HEK293 (cell line): ENCODE measurements around the gene PARP6.

ENCODE experiments used
- CTCF ChIA-PET: fragments of 350-600 bp; formaldehyde crosslinking; extraction: SDS; loops from one replicate; lab custom pipeline; 2021; ENCODE audit warnings: antibody characterized with exemption; lab: Yijun Ruan, JAX
- POLR2A ChIA-PET: fragments of 300-600 bp; formaldehyde crosslinking; extraction: SDS; loops from one replicate; lab custom pipeline; 2020; ENCODE audit warnings: antibody characterized with exemption, inconsistent platforms; lab: Yijun Ruan, JAX
- H3K27ac ChIP-seq: fragments of 200-500 bp; sonication (Bioruptor generic); 2 replicates; pipeline ENCODE4 v1.5.1; 2014; ENCODE audit warnings: low read depth, low read length, control low read depth, inconsistent platforms; ENCODE audit errors: extremely low read depth
- H3K36me3 ChIP-seq, 2 experiments: fragments of 200-500 bp in 1 of 2; sonication (Bioruptor generic) in 1 of 2; 1 replicate in 1 of 2; 2 replicates in 1 of 2; pipeline ENCODE4 v1.5.1; 2014 to 2017; ENCODE audit warnings: inconsistent platforms in 2 of 2, low read length in 2 of 2; ENCODE audit not compliant: control insufficient read depth in 2 of 2, insufficient read depth in 1 of 2
- H3K4me1 ChIP-seq: fragments of 200-500 bp; sonication (Bioruptor generic); 2 replicates; pipeline ENCODE4 v1.5.1; 2014; ENCODE audit warnings: mild to moderate bottlenecking, low read length, inconsistent platforms; ENCODE audit not compliant: control insufficient read depth, insufficient read depth
- H3K4me3 ChIP-seq: 2 replicates; pipeline ENCODE4 v1.5.1; 2011; ENCODE audit warnings: low read depth, mild to moderate bottlenecking, control low read depth, low read length, moderate library complexity
- H3K9me3 ChIP-seq: fragments of 200-500 bp; sonication (Bioruptor generic); 2 replicates; pipeline ENCODE4 v1.5.1; 2014; ENCODE audit warnings: low read depth, low read length, inconsistent platforms; ENCODE audit not compliant: control insufficient read depth, insufficient read depth
- EGR2 ChIP-seq: fragments of 450-650 bp; formaldehyde crosslinking; IDR thresholded peaks from 2 replicates; pipeline ENCODE4 v1.5.1; 2016; ENCODE audit warnings: low read depth, missing biosample characterization, missing genetic modification characterization
- GLIS2 ChIP-seq: fragments of 450-650 bp; formaldehyde crosslinking; IDR thresholded peaks from 2 replicates; pipeline ENCODE4 v1.5.1; 2016; ENCODE audit warnings: missing biosample characterization, missing genetic modification characterization
- INSM2 ChIP-seq: fragments of 450-650 bp; formaldehyde crosslinking; IDR thresholded peaks from 2 replicates; pipeline ENCODE4 v1.5.1; 2016; ENCODE audit warnings: missing biosample characterization, missing genetic modification characterization
- KLF8 ChIP-seq: fragments of 450-650 bp; formaldehyde crosslinking; IDR thresholded peaks from 2 replicates; pipeline ENCODE4 v1.5.1; 2016; ENCODE audit warnings: missing biosample characterization, missing genetic modification characterization
- MZF1 ChIP-seq: fragments of 450-650 bp; formaldehyde crosslinking; IDR thresholded peaks from 2 replicates; pipeline ENCODE4 v1.5.1; 2017; ENCODE audit warnings: missing biosample characterization, missing genetic modification characterization, borderline replicate concordance
- REPIN1 ChIP-seq: fragments of 450-650 bp; formaldehyde crosslinking; IDR thresholded peaks from 2 replicates; pipeline ENCODE4 v1.5.1; 2017; ENCODE audit warnings: missing biosample characterization, missing genetic modification characterization, low read depth
- SP2 ChIP-seq: fragments of 450-650 bp; formaldehyde crosslinking; IDR thresholded peaks from 2 replicates; pipeline ENCODE4 v1.5.1; 2016; ENCODE audit warnings: missing biosample characterization, missing genetic modification characterization
- YY1 ChIP-seq: fragments of 450-650 bp; formaldehyde crosslinking; IDR thresholded peaks from 2 replicates; pipeline ENCODE4 v1.5.1; 2018; ENCODE audit warnings: missing biosample characterization, missing genetic modification characterization
- ZNF114 ChIP-seq: fragments of 450-650 bp; formaldehyde crosslinking; IDR thresholded peaks from 2 replicates; pipeline ENCODE4 v1.5.0; 2017; ENCODE audit warnings: missing biosample characterization, missing genetic modification characterization
- ZNF214 ChIP-seq: fragments of 450-650 bp; formaldehyde crosslinking; IDR thresholded peaks from 2 replicates; pipeline ENCODE4 v1.5.1; 2017; ENCODE audit warnings: missing biosample characterization, mild to moderate bottlenecking, missing genetic modification characterization, borderline replicate concordance
- ZNF23 ChIP-seq: fragments of 450-650 bp; formaldehyde crosslinking; IDR thresholded peaks from 2 replicates; pipeline ENCODE4 v1.5.1; 2016; ENCODE audit warnings: missing biosample characterization, missing genetic modification characterization, borderline replicate concordance
- ZNF24 ChIP-seq: fragments of 450-650 bp; formaldehyde crosslinking; IDR thresholded peaks from 2 replicates; pipeline ENCODE4 v1.5.1; 2016; ENCODE audit warnings: missing biosample characterization, missing genetic modification characterization
- ZNF280C ChIP-seq: fragments of 450-650 bp; formaldehyde crosslinking; IDR thresholded peaks from 2 replicates; pipeline ENCODE4 v1.5.1; 2016; ENCODE audit warnings: missing biosample characterization, missing genetic modification characterization
- ZNF302 ChIP-seq: fragments of 450-650 bp; formaldehyde crosslinking; IDR thresholded peaks from 2 replicates; pipeline ENCODE4 v1.5.1; 2016; ENCODE audit warnings: missing biosample characterization, missing genetic modification characterization, low read depth
- ZNF510 ChIP-seq: fragments of 450-650 bp; formaldehyde crosslinking; IDR thresholded peaks from 2 replicates; pipeline ENCODE4 v1.5.1; 2018; ENCODE audit warnings: mild to moderate bottlenecking, missing genetic modification characterization, missing biosample characterization; ENCODE audit not compliant: insufficient replicate concordance
- ZNF558 ChIP-seq: fragments of 450-650 bp; formaldehyde crosslinking; IDR thresholded peaks from 2 replicates; pipeline ENCODE4 v1.5.1; 2016; ENCODE audit warnings: missing biosample characterization, missing genetic modification characterization
- ZNF777 ChIP-seq: fragments of 450-650 bp; formaldehyde crosslinking; IDR thresholded peaks from 2 replicates; pipeline ENCODE4 v1.5.1; 2017; ENCODE audit warnings: missing biosample characterization, missing genetic modification characterization, borderline replicate concordance
- TF ChIP-seq, protein P1 (sequence below): fragments of 450-650 bp; formaldehyde crosslinking; IDR thresholded peaks from 2 replicates; pipeline ENCODE4 v1.5.1; 2016; ENCODE audit warnings: missing biosample characterization, missing genetic modification characterization
- TF ChIP-seq, protein P2 (sequence below): sonication (generic); formaldehyde crosslinking; IDR thresholded peaks from 2 replicates; pipeline ENCODE4 v1.8.1; 2022; ENCODE audit warnings: mild to moderate bottlenecking, moderate library complexity, missing genetic modification reagents
- TF ChIP-seq, protein P3 (sequence below): fragments of 450-650 bp; formaldehyde crosslinking; IDR thresholded peaks from 2 replicates; pipeline ENCODE4 v1.5.1; 2016; ENCODE audit warnings: missing biosample characterization, missing genetic modification characterization

The PARP6 gene

DNA sequence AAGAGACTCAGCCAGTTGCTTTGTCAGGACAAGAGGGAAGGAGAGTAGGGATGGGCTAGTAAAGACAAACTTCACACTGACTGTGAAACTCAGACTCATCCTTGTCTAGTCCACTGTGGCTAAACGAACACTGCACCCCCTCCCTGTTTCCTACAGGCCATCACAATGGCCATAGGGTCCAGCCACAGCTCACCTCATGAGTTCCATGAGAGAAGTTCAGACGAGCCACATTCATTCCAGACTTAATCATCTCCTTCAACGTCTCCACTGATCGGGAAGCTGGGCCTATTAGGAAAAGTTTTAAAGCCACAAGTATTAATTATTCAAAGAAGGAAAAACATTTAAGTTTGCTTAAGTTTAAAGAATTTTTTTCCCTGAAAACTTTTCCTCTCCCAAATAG lies 55.1 kb downstream of the PARP6 start:
- Histone ChIP-seq H3K9me3 (no peaks in the 10 kb centered on the region), H3K4me3 (no peak overlapping the region)
- no peak for TF ChIP-seq REPIN1 (tag by site-specific recombination)
- TF ChIP-seq ZNF24: no peak
- TF ChIP-seq YY1 (tag by site-specific recombination): no peak
- TF ChIP-seq EGR2 (tag by site-specific recombination): no peak
- TF ChIP-seq GLIS2 (tag by site-specific recombination): no peak
- TF ChIP-seq ZNF114 (tag by site-specific recombination): no peak
- TF ChIP-seq, protein P1, sequence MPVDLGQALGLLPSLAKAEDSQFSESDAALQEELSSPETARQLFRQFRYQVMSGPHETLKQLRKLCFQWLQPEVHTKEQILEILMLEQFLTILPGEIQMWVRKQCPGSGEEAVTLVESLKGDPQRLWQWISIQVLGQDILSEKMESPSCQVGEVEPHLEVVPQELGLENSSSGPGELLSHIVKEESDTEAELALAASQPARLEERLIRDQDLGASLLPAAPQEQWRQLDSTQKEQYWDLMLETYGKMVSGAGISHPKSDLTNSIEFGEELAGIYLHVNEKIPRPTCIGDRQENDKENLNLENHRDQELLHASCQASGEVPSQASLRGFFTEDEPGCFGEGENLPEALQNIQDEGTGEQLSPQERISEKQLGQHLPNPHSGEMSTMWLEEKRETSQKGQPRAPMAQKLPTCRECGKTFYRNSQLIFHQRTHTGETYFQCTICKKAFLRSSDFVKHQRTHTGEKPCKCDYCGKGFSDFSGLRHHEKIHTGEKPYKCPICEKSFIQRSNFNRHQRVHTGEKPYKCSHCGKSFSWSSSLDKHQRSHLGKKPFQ (tag by site-specific recombination): no peak
- TF ChIP-seq ZNF510 (tag by site-specific recombination): no peak
- no peak for TF ChIP-seq KLF8 (tag by site-specific recombination)
- no peak for TF ChIP-seq SP2
- no peak for TF ChIP-seq INSM2 (tag by site-specific recombination)
- TF ChIP-seq ZNF777 (tag by site-specific recombination): no peak
- TF ChIP-seq ZNF280C (tag by site-specific recombination): no peak
- no peak for TF ChIP-seq ZNF558
- no peak for TF ChIP-seq ZNF214
- no peak for TF ChIP-seq ZNF302
- TF ChIP-seq, protein P2, sequence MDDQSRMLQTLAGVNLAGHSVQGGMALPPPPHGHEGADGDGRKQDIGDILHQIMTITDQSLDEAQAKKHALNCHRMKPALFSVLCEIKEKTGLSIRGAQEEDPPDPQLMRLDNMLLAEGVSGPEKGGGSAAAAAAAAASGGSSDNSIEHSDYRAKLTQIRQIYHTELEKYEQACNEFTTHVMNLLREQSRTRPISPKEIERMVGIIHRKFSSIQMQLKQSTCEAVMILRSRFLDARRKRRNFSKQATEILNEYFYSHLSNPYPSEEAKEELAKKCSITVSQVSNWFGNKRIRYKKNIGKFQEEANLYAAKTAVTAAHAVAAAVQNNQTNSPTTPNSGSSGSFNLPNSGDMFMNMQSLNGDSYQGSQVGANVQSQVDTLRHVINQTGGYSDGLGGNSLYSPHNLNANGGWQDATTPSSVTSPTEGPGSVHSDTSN (CRISPR knock-in tag): no peak
- TF ChIP-seq MZF1 (tag by site-specific recombination): no peak
- TF ChIP-seq ZNF23 (tag by site-specific recombination): no peak
- TF ChIP-seq, protein P3, sequence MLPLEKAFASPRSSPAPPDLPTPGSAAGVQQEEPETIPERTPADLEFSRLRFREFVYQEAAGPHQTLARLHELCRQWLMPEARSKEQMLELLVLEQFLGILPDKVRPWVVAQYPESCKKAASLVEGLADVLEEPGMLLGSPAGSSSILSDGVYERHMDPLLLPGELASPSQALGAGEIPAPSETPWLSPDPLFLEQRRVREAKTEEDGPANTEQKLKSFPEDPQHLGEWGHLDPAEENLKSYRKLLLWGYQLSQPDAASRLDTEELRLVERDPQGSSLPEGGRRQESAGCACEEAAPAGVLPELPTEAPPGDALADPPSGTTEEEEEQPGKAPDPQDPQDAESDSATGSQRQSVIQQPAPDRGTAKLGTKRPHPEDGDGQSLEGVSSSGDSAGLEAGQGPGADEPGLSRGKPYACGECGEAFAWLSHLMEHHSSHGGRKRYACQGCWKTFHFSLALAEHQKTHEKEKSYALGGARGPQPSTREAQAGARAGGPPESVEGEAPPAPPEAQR: no peak
- TF ChIP-seq, all 188 proteins: peak for 0
- POLR2A ChIA-PET: interaction anchor here (0.8 to 2.8 kb wide), 3 partner anchors 9 to 14 kb away, joined by 3 to 19 read pairs (median 4); partner anchors contain the start of gene PKM
- H3K4me1 ChIP-seq: no peaks in the 10 kb centered on the region
- peaks cover 90 to 98% of the 10 kb centered on the region in 2 experiments for H3K36me3 ChIP-seq
- peak overlapping the region; percentile 46; the same call in 1 of the 2 replicates for H3K27ac ChIP-seq
- CTCF ChIA-PET: interaction anchor here (3.4 kb wide), 1 partner anchor 9 kb away, joined by 29 read pairs; no protein-coding TSS in a partner anchor
